Activated B cell treated with CpG ODN at 0.5 μM for 24 hours (primary cell): Measurements from ENCODE around the gene GPR68. TPM values are rescaled to one million over a fixed set of nuclear protein-coding genes. Genes with fewer than 3 reads are reported as not detected.

Experiments used
- ATAC-seq: fragments of 200-7000 bp; cut with Tn5 transposase; one replicate; pipeline ENCODE4 v1.10.0; 2021; ENCODE audit warnings: low read depth, mild to moderate bottlenecking, moderate library complexity
- CTCF ChIA-PET: fragments of 350-600 bp; sonication (Branson Sonifier 250); formaldehyde crosslinking; loops from one replicate; lab custom pipeline; 2021; ENCODE audit warnings: antibody characterized with exemption; lab: Charles Lee
- POLR2A ChIA-PET: fragments of 350-600 bp; sonication (Branson Sonifier 250); formaldehyde crosslinking; loops from one replicate; lab custom pipeline; 2021; ENCODE audit warnings: antibody characterized with exemption; lab: Charles Lee
- DNase-seq: peaks from one replicate; pipeline ENCODE4 v3.0.0; 2022
- H3K27ac Mint-ChIP-seq: one replicate; pipeline ENCODE4 v1.8.0; 2020; ENCODE audit warnings: mixed read lengths
- H3K27me3 Mint-ChIP-seq: one replicate; pipeline ENCODE4 v1.8.0; 2021; ENCODE audit warnings: mixed read lengths
- H3K36me3 Mint-ChIP-seq: one replicate; pipeline ENCODE4 v1.8.0; 2021; ENCODE audit warnings: low read depth, mixed read lengths
- H3K4me1 Mint-ChIP-seq: one replicate; pipeline ENCODE4 v1.8.0; 2021; ENCODE audit warnings: mixed read lengths
- H3K4me3 Mint-ChIP-seq: one replicate; pipeline ENCODE4 v1.8.0; 2020; ENCODE audit warnings: mild to moderate bottlenecking, mixed read lengths
- H3K9me3 Mint-ChIP-seq: one replicate; pipeline ENCODE4 v1.8.0; 2020; ENCODE audit warnings: mixed read lengths
- CTCF ChIP-seq: fragments of 200-600 bp; IDR thresholded peaks from one replicate; pipeline ENCODE4 v1.8.0; 2022; ENCODE audit warnings: antibody characterized with exemption, mild to moderate bottlenecking
- intact Hi-C: fragments of 100-400 bp; cut with micrococcal nuclease; formaldehyde crosslinking; loops from one replicate; pipeline ENCODE4 v1.15.1; 2024
- total RNA-seq: library from RNA; stranded (reverse); gene quantifications from 2 replicates; pipeline ENCODE4 v1.2.3, GENCODE V29; 2022

The GPR68 gene
- total RNA-seq, 1 donor from 2014 or later = 1.8 TPM

- Mint-ChIP-seq H3K27me3 (no peaks in the 10 kb centered on the region), H3K9me3 (no peaks in the 10 kb centered on the region), H3K36me3 (no peaks in the 10 kb centered on the region), H3K4me3 (no peak overlapping the region), H3K4me1 (peaks cover 39% of the 10 kb centered on the region), H3K27ac (no peak overlapping the region)
- no peak for TF ChIP-seq CTCF
- CTCF ChIA-PET = no interaction called here
- POLR2A ChIA-PET = no interaction called here
- DNase-seq (no peak), ATAC-seq (no peak)
- intact Hi-C loops = no loop called here
Observed at GRCh38 chr14:91237219-91237618, 7.3 kb downstream of the GPR68 start.

- CTCF ChIA-PET = no interaction called here
- no peak for TF ChIP-seq CTCF
- H3K4me1 Mint-ChIP-seq = peaks cover 38% of the 10 kb centered on the region
- DNase-seq (no peak), ATAC-seq (no peak)
- no peak overlapping the region for H3K27ac Mint-ChIP-seq
- POLR2A ChIA-PET = interaction anchor here (0.6 kb wide), 1 partner anchor 36 kb away, joined by 7 read pairs; no protein-coding TSS in a partner anchor
- no peaks in the 10 kb centered on the region for H3K27me3 Mint-ChIP-seq
- intact Hi-C loops = no loop called here
- no peaks in the 10 kb centered on the region for H3K36me3 Mint-ChIP-seq
- no peak overlapping the region for H3K4me3 Mint-ChIP-seq
- no peaks in the 10 kb centered on the region for H3K9me3 Mint-ChIP-seq
Observed at GRCh38 chr14:91235841-91236240, 8.7 kb downstream of the GPR68 start.

- no peak for TF ChIP-seq CTCF
- Mint-ChIP-seq H3K27me3 (no peaks in the 10 kb centered on the region), H3K27ac (no peak overlapping the region), H3K9me3 (peaks cover 2% of the 10 kb centered on the region), H3K4me3 (no peak overlapping the region), H3K36me3 (no peaks in the 10 kb centered on the region), H3K4me1 (peaks cover 42% of the 10 kb centered on the region)
- no peak for ATAC-seq
- DNase-seq = no peak
- ChIA-PET CTCF (no interaction called here), POLR2A (no interaction called here)
- intact Hi-C loops = no loop called here
Observed at GRCh38 chr14:91234791-91235114, 9.8 kb downstream of the GPR68 start.

- no peak overlapping the region for H3K4me3 Mint-ChIP-seq
- peaks cover 45% of the 10 kb centered on the region for H3K4me1 Mint-ChIP-seq
- H3K9me3 Mint-ChIP-seq = peaks cover 2% of the 10 kb centered on the region
- TF ChIP-seq CTCF = no peak
- ATAC-seq = no peak
- POLR2A ChIA-PET = no interaction called here
- H3K27me3 Mint-ChIP-seq = no peaks in the 10 kb centered on the region
- CTCF ChIA-PET = no interaction called here
- intact Hi-C loops = no loop called here
- DNase-seq = no peak
- no peak overlapping the region for H3K27ac Mint-ChIP-seq
- H3K36me3 Mint-ChIP-seq = no peaks in the 10 kb centered on the region
Observed at GRCh38 chr14:91233936-91234790, 10.3 kb downstream of the GPR68 start.

GRCh38 chr14:91232603-91233002 is 11.9 kb downstream of the GPR68 start:
- H3K4me1 Mint-ChIP-seq = peaks cover 49% of the 10 kb centered on the region
- POLR2A ChIA-PET = interaction anchor here (0.7 to 1.6 kb wide), 3 partner anchors 9 to 275 kb away, joined by 3 to 6 read pairs (median 5); no protein-coding TSS in a partner anchor
- no peak overlapping the region for H3K27ac Mint-ChIP-seq
- H3K9me3 Mint-ChIP-seq = peaks cover 2% of the 10 kb centered on the region
- ATAC-seq (no peak), DNase-seq (no peak)
- CTCF ChIA-PET = no interaction called here
- intact Hi-C loops = no loop called here
- no peak for TF ChIP-seq CTCF
- no peaks in the 10 kb centered on the region for H3K36me3 Mint-ChIP-seq
- H3K27me3 Mint-ChIP-seq = no peaks in the 10 kb centered on the region
- H3K4me3 Mint-ChIP-seq = no peak overlapping the region
